Measurements from ENCODE around the gene SLC6A6.
A peak's percentile ranks its signal among the peaks of the same experiment; 100 is the strongest.

SLC6A6 gene

DNA sequence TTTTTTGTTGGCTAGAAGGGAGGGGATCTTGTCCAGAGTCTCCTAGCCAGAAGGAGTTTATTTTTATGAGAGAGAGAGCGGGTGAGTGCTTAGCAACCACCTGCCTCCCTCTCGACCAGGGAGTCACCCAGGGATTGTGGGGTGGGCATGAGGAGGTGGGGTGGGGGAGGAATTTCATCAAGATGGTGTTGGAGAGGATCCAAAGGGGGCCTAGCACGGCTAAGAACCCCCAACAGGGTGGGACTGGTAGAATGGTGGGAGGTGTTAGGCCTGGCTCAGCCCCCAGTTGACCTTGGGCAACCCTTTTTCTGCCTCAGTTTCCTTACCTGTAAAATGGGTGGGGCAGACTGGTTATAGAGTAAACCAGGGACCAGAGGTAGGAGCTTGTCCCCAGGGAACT is 1.8 kb downstream of the SLC6A6 start:
- H2AK5ac ChIP-seq (ENCODE audit: low read length, severe bottlenecking): no peak overlapping the region
- no peak overlapping the region for H3K14ac ChIP-seq (ENCODE audit: low read length in 2 of 2)
- H2BK120ac ChIP-seq (ENCODE audit: low read depth, low read length): no peak overlapping the region
- peak overlapping the region; percentile 85 for H3K9ac ChIP-seq (ENCODE audit: low read length)
- H3K9me3 ChIP-seq (ENCODE audit: control insufficient read depth, low read length): no peaks in the 10 kb centered on the region
- peaks cover 2% of the 10 kb centered on the region for H3K79me1 ChIP-seq (replicated peaks; ENCODE audit: low read length, poor library complexity, severe bottlenecking)
- peak overlapping the region in 1 of 2 experiments; percentile 32 for H2BK12ac ChIP-seq (ENCODE audit: low read length in 2 of 2)
- no peak overlapping the region for H2BK5ac ChIP-seq (ENCODE audit: low read depth, low read length, poor library complexity, severe bottlenecking)
- no peak overlapping the region for H4K91ac ChIP-seq (ENCODE audit: low read length)
- H4K8ac ChIP-seq (ENCODE audit: low read length): no peak overlapping the region
- H3K4me1 ChIP-seq (ENCODE audit: control insufficient read depth, insufficient read depth, low read depth, low read length): peaks cover 33% of the 10 kb centered on the region
- H2AFZ ChIP-seq (ENCODE audit: low read depth, low read length): no peak overlapping the region
- DNase-seq: no peak
- H3K4ac ChIP-seq (ENCODE audit: low read depth in 1 of 2, low read length in 2 of 2): peak overlapping the region in 1 of 2 experiments; percentile 5
- no peak overlapping the region for H3K23ac ChIP-seq (ENCODE audit: low read length in 2 of 2)
- no peak overlapping the region for H2BK15ac ChIP-seq (ENCODE audit: low read depth, poor library complexity, severe bottlenecking)
- peak overlapping the region; percentile 60 to 97 for H3K4me3 ChIP-seq (ENCODE audit: insufficient read depth in 1 of 2, low read depth in 1 of 2, low read length in 2 of 2)
- 16% methylated on average over 3 of the region's 3 CpGs for WGBS
- H3K27ac ChIP-seq (ENCODE audit: low read length, poor library complexity, severe bottlenecking): no peak overlapping the region
- peaks cover 0 to 10% of the 10 kb centered on the region in 2 experiments for H3K36me3 ChIP-seq (ENCODE audit: control insufficient read depth in 1 of 2, insufficient read depth in 2 of 2, low read depth in 1 of 2, low read length in 2 of 2)
- peaks cover 0 to 4% of the 10 kb centered on the region in 2 experiments for H3K27me3 ChIP-seq (ENCODE audit: control insufficient read depth in 1 of 2, insufficient read depth in 1 of 2, low read length in 2 of 2)
- H3K18ac ChIP-seq (ENCODE audit: low read depth in 1 of 2, low read length in 2 of 2): peak overlapping the region in 1 of 2 experiments; percentile 78
- peak overlapping the region; percentile 77 for H3K4me2 ChIP-seq (ENCODE audit: low read length, poor library complexity, severe bottlenecking)

DNA sequence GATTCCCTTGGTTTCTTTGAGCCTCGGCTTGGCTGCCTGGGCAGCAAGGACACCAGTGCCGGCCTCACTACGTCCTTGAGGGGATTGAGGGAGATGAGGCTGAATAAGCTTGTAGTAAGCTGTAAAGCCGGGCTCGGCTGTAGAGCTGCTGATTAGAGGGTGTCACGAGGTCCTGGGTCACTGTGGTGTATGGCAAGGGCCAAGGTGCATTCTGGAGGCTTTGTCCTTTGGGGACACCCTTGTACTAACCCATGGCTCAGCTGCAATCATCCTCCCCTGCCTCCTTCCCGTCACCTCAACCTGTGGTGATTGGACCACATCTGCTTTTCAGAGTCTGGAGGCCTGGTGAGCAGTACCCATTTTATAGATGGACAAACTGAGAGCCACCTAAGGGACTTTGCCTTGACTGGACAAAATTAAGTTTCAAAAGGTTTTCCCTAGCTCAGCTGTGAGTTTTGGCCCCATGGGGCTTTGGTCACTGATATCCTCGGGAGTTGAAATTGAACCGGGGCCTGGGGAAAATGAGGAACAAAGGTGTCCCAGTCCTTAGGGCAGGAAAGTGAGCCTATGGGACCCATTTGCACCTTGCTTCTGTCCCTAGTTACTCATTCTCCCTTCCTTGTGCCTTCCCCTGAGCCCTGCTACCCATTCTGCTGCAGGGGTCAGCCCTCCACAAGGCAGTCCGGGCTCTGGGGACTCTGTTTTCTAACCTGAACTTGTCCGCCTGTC is 2.4 kb downstream of the SLC6A6 start:
- Histone ChIP-seq H3K18ac (ENCODE audit: low read depth in 1 of 2, low read length in 2 of 2) (peak overlapping the region; percentile 42 to 78), H3K27me3 (ENCODE audit: control insufficient read depth in 1 of 2, insufficient read depth in 1 of 2, low read length in 2 of 2) (peaks cover 0 to 4% of the 10 kb centered on the region in 2 experiments), H4K8ac (ENCODE audit: low read length) (no peak overlapping the region), H3K4me2 (ENCODE audit: low read length, poor library complexity, severe bottlenecking) (peak overlapping the region; percentile 77), H3K4me3 (ENCODE audit: insufficient read depth in 1 of 2, low read depth in 1 of 2, low read length in 2 of 2) (peak overlapping the region; percentile 60 to 97), H2BK15ac (ENCODE audit: low read depth, poor library complexity, severe bottlenecking) (no peak overlapping the region), H3K14ac (ENCODE audit: low read length in 2 of 2) (peak overlapping the region in 1 of 2 experiments; percentile 84), H3K4ac (ENCODE audit: low read depth in 1 of 2, low read length in 2 of 2) (peak overlapping the region in 1 of 2 experiments; percentile 5), H3K9ac (ENCODE audit: low read length) (peak overlapping the region; percentile 85), H3K9me3 (ENCODE audit: control insufficient read depth, low read length) (no peaks in the 10 kb centered on the region), H2AFZ (ENCODE audit: low read depth, low read length) (no peak overlapping the region), H2BK12ac (ENCODE audit: low read length in 2 of 2) (peak overlapping the region; percentile 32 to 55), H4K91ac (ENCODE audit: low read length) (peak overlapping the region; percentile 76), H2BK120ac (ENCODE audit: low read depth, low read length) (no peak overlapping the region), H2AK5ac (ENCODE audit: low read length, severe bottlenecking) (no peak overlapping the region), H2BK5ac (ENCODE audit: low read depth, low read length, poor library complexity, severe bottlenecking) (no peak overlapping the region), H3K27ac (ENCODE audit: low read length, poor library complexity, severe bottlenecking) (no peak overlapping the region), H3K23ac (ENCODE audit: low read length in 2 of 2) (peak overlapping the region in 1 of 2 experiments; percentile 63), H3K79me1 (replicated peaks; ENCODE audit: low read length, poor library complexity, severe bottlenecking) (peaks cover 2% of the 10 kb centered on the region), H3K36me3 (ENCODE audit: control insufficient read depth in 1 of 2, insufficient read depth in 2 of 2, low read depth in 1 of 2, low read length in 2 of 2) (peaks cover 0 to 16% of the 10 kb centered on the region in 2 experiments), H3K4me1 (ENCODE audit: control insufficient read depth, insufficient read depth, low read depth, low read length) (peaks cover 38% of the 10 kb centered on the region)
- 80% methylated on average over 11 of the region's 11 CpGs for WGBS
- no peak for DNase-seq

GRCh38 chr3:14405360-14406238 is 3.2 kb downstream of the SLC6A6 start:
- Histone ChIP-seq H3K4me2 (ENCODE audit: low read length, poor library complexity, severe bottlenecking) (peak overlapping the region; percentile 77), H3K4ac (ENCODE audit: low read depth in 1 of 2, low read length in 2 of 2) (no peak overlapping the region), H3K4me3 (ENCODE audit: insufficient read depth in 1 of 2, low read depth in 1 of 2, low read length in 2 of 2) (peak overlapping the region; percentile 60 to 97), H3K27me3 (ENCODE audit: control insufficient read depth in 1 of 2, insufficient read depth in 1 of 2, low read length in 2 of 2) (peaks cover 0 to 4% of the 10 kb centered on the region in 2 experiments), H2BK12ac (ENCODE audit: low read length in 2 of 2) (peak overlapping the region in 1 of 2 experiments; percentile 15), H3K79me1 (replicated peaks; ENCODE audit: low read length, poor library complexity, severe bottlenecking) (peaks cover 2% of the 10 kb centered on the region), H2BK15ac (ENCODE audit: low read depth, poor library complexity, severe bottlenecking) (peak overlapping the region; percentile 26), H3K4me1 (ENCODE audit: control insufficient read depth, insufficient read depth, low read depth, low read length) (peaks cover 42% of the 10 kb centered on the region), H2BK120ac (ENCODE audit: low read depth, low read length) (no peak overlapping the region), H3K9ac (ENCODE audit: low read length) (peak overlapping the region; percentile 27), H3K9me3 (ENCODE audit: control insufficient read depth, low read length) (no peaks in the 10 kb centered on the region), H3K36me3 (ENCODE audit: control insufficient read depth in 1 of 2, insufficient read depth in 2 of 2, low read depth in 1 of 2, low read length in 2 of 2) (peaks cover 0 to 24% of the 10 kb centered on the region in 2 experiments), H3K14ac (ENCODE audit: low read length in 2 of 2) (no peak overlapping the region), H2BK5ac (ENCODE audit: low read depth, low read length, poor library complexity, severe bottlenecking) (no peak overlapping the region), H3K23ac (ENCODE audit: low read length in 2 of 2) (peak overlapping the region in 1 of 2 experiments; percentile 48), H4K8ac (ENCODE audit: low read length) (peak overlapping the region; percentile 56), H3K18ac (ENCODE audit: low read depth in 1 of 2, low read length in 2 of 2) (peak overlapping the region; percentile 19 to 28), H2AFZ (ENCODE audit: low read depth, low read length) (no peak overlapping the region), H4K91ac (ENCODE audit: low read length) (no peak overlapping the region), H3K27ac (ENCODE audit: low read length, poor library complexity, severe bottlenecking) (no peak overlapping the region), H2AK5ac (ENCODE audit: low read length, severe bottlenecking) (no peak overlapping the region)
- peak; percentile 45 for DNase-seq
- WGBS: 80% methylated on average over 10 of the region's 10 CpGs

DNA sequence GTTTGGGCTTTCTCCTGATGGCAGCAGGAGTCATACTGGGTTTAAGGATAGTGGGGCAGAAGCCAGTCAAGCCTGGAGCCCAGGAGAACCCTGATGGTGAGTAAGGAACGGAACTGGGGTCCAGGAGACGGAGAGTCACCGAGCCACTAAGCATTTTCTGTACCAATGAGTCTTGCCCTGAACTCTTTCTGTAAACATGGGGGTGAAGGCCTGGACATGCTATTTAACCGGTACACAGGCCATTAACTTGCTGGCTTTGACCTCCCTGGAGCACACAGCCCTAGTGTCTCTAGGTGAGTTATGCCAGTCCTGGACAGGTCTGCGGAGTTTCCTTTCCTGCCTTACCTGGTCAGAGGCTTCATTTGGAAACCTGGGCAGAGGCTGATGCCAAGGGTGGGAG is 3.9 kb downstream of the SLC6A6 start:
- no peak overlapping the region for H2AK5ac ChIP-seq (ENCODE audit: low read length, severe bottlenecking)
- H4K8ac ChIP-seq (ENCODE audit: low read length): no peak overlapping the region
- peaks cover 0 to 4% of the 10 kb centered on the region in 2 experiments for H3K27me3 ChIP-seq (ENCODE audit: control insufficient read depth in 1 of 2, insufficient read depth in 1 of 2, low read length in 2 of 2)
- H2BK120ac ChIP-seq (ENCODE audit: low read depth, low read length): no peak overlapping the region
- no peak overlapping the region for H3K18ac ChIP-seq (ENCODE audit: low read depth in 1 of 2, low read length in 2 of 2)
- H3K4me1 ChIP-seq (ENCODE audit: control insufficient read depth, insufficient read depth, low read depth, low read length): peaks cover 49% of the 10 kb centered on the region
- no peak overlapping the region for H2AFZ ChIP-seq (ENCODE audit: low read depth, low read length)
- peak overlapping the region; percentile 77 for H3K4me2 ChIP-seq (ENCODE audit: low read length, poor library complexity, severe bottlenecking)
- no peak overlapping the region for H3K23ac ChIP-seq (ENCODE audit: low read length in 2 of 2)
- no peak overlapping the region for H3K4ac ChIP-seq (ENCODE audit: low read depth in 1 of 2, low read length in 2 of 2)
- H2BK12ac ChIP-seq (ENCODE audit: low read length in 2 of 2): peak overlapping the region in 1 of 2 experiments; percentile 14
- DNase-seq: no peak
- no peak overlapping the region for H2BK5ac ChIP-seq (ENCODE audit: low read depth, low read length, poor library complexity, severe bottlenecking)
- H3K27ac ChIP-seq (ENCODE audit: low read length, poor library complexity, severe bottlenecking): no peak overlapping the region
- H3K4me3 ChIP-seq (ENCODE audit: insufficient read depth in 1 of 2, low read depth in 1 of 2, low read length in 2 of 2): no peak overlapping the region
- 77% methylated on average over 5 of the region's 5 CpGs for WGBS
- H3K9me3 ChIP-seq (ENCODE audit: control insufficient read depth, low read length): no peaks in the 10 kb centered on the region
- no peak overlapping the region for H3K14ac ChIP-seq (ENCODE audit: low read length in 2 of 2)
- H4K91ac ChIP-seq (ENCODE audit: low read length): no peak overlapping the region
- H3K9ac ChIP-seq (ENCODE audit: low read length): no peak overlapping the region
- H2BK15ac ChIP-seq (ENCODE audit: low read depth, poor library complexity, severe bottlenecking): no peak overlapping the region
- H3K79me1 ChIP-seq (replicated peaks; ENCODE audit: low read length, poor library complexity, severe bottlenecking): peaks cover 5% of the 10 kb centered on the region
- peaks cover 0 to 32% of the 10 kb centered on the region in 2 experiments for H3K36me3 ChIP-seq (ENCODE audit: control insufficient read depth in 1 of 2, insufficient read depth in 2 of 2, low read depth in 1 of 2, low read length in 2 of 2)
